H1 (cell line): ENCODE measurements around the gene PDE4D.

Source experiments
- CTCF ChIP-seq, 3 experiments: IDR thresholded peaks; 1 replicate in 2 of 3; 2 replicates in 1 of 3; pipeline versions ENCODE4 v1.5.1 to v1.6.1; 2011; ENCODE audit warnings: low read length in 3 of 3, mild to moderate bottlenecking in 3 of 3, inconsistent platforms in 2 of 3, low read depth in 1 of 3, moderate library complexity in 1 of 3; ENCODE audit not compliant: insufficient read depth in 1 of 3; ENCODE audit errors: control extremely low read depth in 1 of 3
- EP300 ChIP-seq, 2 experiments: IDR thresholded peaks; 1 replicate in 1 of 2; 2 replicates in 1 of 2; pipeline ENCODE4 v1.6.1; 2011 to 2012; ENCODE audit warnings: low read depth in 2 of 2, low read length in 2 of 2, mild to moderate bottlenecking in 2 of 2, borderline replicate concordance in 1 of 2, inconsistent platforms in 1 of 2, moderate library complexity in 1 of 2
- JUND ChIP-seq: IDR thresholded peaks from 2 replicates; pipeline ENCODE4 v1.6.1; 2011; ENCODE audit warnings: mild to moderate bottlenecking, improper control_type of control experiment, low read length
- POLR2A ChIP-seq, 2 experiments: IDR thresholded peaks; 1 replicate in 1 of 2; 2 replicates in 1 of 2; pipeline ENCODE4 v1.6.1; 2011; ENCODE audit warnings: low read depth in 2 of 2, low read length in 2 of 2, mild to moderate bottlenecking in 2 of 2; ENCODE audit errors: control extremely low read depth in 1 of 2
- SAP30 ChIP-seq: fragments of 300-600 bp; sonication (generic); IDR thresholded peaks from 2 replicates; pipeline ENCODE4 v1.7.1; 2012; ENCODE audit warnings: low read length, moderate library complexity, mild to moderate bottlenecking, inconsistent platforms; ENCODE audit not compliant: insufficient read depth, insufficient replicate concordance
- SIX5 ChIP-seq: IDR thresholded peaks from 2 replicates; pipeline ENCODE4 v1.6.1; 2011; ENCODE audit warnings: mild to moderate bottlenecking, low read depth, low read length
- SP1 ChIP-seq: IDR thresholded peaks from 2 replicates; pipeline ENCODE4 v1.6.1; 2011; ENCODE audit warnings: low read depth, low read length
- ZNF274 ChIP-seq: IDR thresholded peaks from 2 replicates; pipeline ENCODE4 v1.7.0; 2012; ENCODE audit warnings: low read length, borderline replicate concordance; ENCODE audit errors: extremely low read depth

GRCh38 chr5:59327191-59327980 is 566.1 kb downstream of the PDE4D start:
- no peak for TF ChIP-seq CTCF (IDR thresholded peaks at IDR 0.05; ENCODE audit: control extremely low read depth in 1 of 3, insufficient read depth in 1 of 3, low read depth in 1 of 3, low read length in 3 of 3)
- no peak for TF ChIP-seq SIX5
- TF ChIP-seq SP1: no peak
- no peak for TF ChIP-seq POLR2A (IDR thresholded peaks at IDR 0.05; ENCODE audit: control extremely low read depth in 1 of 2, low read depth in 2 of 2, low read length in 2 of 2)
- TF ChIP-seq SAP30: no peak
- TF ChIP-seq EP300 (IDR thresholded peaks at IDR 0.05; ENCODE audit: borderline replicate concordance in 1 of 2, low read depth in 2 of 2, low read length in 2 of 2): no peak
- no peak for TF ChIP-seq ZNF274
- no peak for TF ChIP-seq JUND
